Stimulated activated CD4-positive, alpha-beta T cell treated with anti-CD3 and anti-CD28 coated beads, Interleukin-2, amount 100 ng/mL, for 48 hours (primary cell): ENCODE measurements around the gene EXOC4.
"Not testable (repeated sequence)": the region's sequence is repeated elsewhere in the genome, so short reads cannot be mapped to it uniquely, and the experiment has no call there.

Source experiments
- DNase-seq, 2 donors: peaks; one replicate each; pipeline ENCODE4 v3.0.0-alpha.2; 2020

The EXOC4 gene

DNA sequence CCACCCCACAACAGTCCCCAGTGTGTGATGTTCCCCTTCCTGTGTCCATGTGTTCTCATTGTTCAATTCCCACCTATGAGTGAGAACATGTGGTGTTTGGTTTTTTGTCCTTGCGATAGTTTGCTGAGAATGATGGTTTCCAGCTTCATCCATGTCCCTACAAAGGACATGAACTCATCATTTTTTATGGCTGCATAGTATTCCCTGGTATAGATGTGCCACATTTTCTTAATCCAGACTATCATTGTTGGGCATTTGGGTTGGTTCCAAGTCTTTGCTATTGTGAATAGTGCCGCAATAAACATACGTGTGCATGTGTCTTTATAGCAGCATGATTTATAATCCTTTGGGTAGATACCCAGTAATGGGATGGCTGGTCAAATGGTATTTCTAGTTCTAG lies 26.1 kb downstream of the EXOC4 start:
- not testable (repeated sequence) for DNase-seq

DNA sequence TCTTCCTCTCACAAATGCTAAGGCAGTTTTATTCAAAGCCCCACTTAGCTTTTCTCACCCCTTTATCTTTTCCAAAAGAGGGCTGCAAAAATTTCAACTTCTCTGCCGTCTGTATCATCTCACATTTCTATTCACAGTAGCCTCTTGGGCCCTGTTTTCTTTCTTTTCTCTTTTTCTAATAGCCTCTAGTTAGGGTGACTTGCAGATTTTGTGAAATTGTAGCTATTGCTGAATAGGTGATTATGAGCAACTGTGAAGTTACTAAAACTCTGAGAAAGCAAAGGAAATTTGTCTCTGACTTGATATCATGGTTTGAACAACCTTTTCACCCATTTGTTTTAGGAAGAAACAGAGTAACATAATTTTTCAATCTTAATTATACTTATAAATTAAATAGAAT lies 29.2 kb downstream of the EXOC4 start:
- DNase-seq = no peak

- no peak for DNase-seq
Measured at GRCh38 chr7:133284092-133284491, 31.2 kb downstream of the EXOC4 start.

DNA sequence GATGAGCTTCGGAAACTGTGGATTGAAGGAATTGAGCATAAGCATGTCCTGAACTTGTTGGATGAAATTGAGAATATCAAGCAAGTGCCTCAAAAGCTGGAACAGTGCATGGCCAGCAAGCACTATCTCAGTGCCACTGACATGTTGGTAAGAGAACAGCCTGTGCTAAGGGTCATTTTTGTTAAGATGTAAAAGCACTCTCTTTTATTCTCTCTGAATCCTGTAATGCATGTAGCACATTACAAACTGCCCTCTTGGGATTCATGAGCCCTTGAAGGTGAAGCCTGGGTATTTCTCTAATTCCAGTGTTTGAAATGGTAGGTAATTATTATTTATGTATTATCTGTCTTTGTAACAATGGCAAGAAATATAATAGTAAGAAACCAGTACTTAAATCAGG lies 36.1 kb downstream of the EXOC4 start:
- DNase-seq = no peak

DNA sequence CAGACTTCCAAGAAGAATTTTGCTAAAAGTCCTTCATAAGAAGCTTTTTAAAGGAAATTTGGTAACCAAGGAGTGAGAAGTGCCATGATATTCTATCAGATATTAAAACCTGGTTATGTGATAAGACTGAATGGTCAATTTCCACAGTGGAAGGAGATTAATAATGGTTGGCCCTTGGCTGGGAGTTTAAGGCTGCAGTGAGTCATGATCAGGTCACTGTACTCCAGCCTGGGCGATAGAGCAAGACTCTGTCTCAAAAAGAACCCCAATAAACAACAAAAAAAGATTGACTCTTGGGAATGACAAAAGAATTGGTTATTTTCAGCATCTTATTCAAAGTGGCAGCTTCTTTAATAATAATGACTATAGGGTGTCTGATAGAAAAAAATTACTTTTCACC lies 37.2 kb downstream of the EXOC4 start:
- no peak for DNase-seq

DNA sequence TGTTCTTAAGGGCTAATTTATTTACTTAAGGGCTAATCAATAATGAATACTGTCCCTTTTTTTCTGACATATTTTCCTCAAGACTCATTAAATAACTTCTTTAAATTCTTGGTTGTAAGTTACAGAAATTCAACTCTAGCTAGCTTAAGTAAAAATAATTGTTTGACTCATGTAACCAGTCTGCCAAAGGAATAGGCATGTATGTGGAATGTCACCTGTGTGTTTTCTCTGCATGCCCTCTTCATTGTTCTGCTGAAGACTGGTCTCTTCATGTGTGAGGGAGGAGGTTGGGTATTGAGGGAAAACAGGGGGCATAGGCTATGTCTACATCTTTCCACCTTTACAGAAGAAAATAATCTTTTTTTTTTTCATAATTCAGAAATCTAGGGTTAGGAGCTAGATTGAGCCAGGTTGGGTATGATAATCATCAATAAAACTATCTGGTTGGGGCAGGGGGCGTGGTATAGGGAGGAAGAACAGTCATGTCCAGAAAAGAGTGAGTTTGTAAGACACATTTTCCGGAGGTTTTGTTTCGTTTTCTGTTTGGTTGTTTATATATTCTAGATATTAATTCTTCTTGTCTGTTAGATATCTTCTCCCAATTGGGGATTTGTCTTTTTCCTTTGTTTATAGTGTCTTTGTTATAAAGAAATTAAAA lies 37.9 kb downstream of the EXOC4 start:
- no peak for DNase-seq

DNA sequence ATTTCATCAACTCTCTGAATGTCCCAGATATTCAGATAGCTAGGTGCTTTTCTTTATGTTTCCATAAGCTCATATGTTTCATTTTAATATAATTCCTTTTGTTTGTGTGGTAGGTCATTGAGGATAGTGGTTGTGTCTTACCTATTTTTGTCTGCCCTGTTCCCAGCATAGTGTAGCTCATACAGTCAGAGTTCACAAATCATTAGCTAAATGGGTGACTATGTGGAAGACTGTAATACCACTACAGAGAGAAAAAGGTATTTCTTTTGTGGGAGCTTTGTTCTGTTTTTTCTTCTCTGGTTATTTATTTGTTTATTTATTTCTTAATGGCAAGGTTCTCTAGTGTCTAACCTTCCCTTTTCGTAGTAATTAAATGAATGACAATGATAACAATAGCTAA lies 39.8 kb downstream of the EXOC4 start:
- no peak for DNase-seq

- DNase-seq = no peak
Measured at GRCh38 chr7:133293384-133294160, 40.7 kb downstream of the EXOC4 start.

GRCh38 chr7:133294234-133294633 lies 41.4 kb downstream of the EXOC4 start:
- DNase-seq = no peak

DNA sequence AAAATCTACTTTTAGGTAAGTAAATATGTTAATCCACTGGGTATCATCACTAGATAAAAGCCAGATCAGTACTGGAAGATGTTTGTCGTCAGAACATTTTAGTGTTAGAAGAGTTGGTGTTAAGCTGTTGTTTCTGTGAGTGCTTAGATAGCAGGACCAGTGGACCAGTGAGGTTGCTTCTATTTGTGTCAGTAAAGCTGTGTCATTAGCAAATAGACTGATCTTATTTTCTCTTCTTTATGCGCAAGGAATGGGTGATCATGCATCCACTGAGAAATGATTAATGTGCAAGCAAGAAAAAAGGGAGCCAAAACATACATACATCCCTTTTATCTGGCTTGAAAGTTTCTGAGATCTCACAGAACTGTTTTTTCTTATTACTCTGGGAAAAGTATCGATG lies 42.6 kb downstream of the EXOC4 start:
- no peak for DNase-seq

GRCh38 chr7:133297093-133297492 lies 44.2 kb downstream of the EXOC4 start:
- DNase-seq = no peak

GRCh38 chr7:133298080-133298479 lies 45.2 kb downstream of the EXOC4 start:
- DNase-seq = no peak

- DNase-seq = no peak
Measured at GRCh38 chr7:133299676-133300075, 46.8 kb downstream of the EXOC4 start.

DNA sequence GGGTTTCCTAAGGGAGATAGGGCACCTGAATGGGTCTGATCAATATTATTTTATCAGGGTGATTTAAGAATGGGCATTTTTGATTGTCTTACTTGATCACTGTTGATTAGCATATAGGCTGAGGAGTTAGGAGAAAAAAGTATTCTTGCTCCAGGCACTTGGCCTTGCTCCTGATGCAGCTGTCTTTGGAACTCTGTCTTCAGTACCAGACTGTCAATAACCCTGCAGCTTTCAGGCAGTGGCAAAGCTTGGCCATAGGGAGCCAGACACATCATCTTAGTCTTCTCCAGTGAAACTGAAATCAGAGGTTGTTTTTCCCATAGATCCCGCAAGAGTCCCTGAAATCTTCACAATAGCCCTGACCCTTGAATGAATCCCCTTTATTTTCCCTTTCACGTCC lies 47.2 kb downstream of the EXOC4 start:
- no peak for DNase-seq

GRCh38 chr7:133300811-133301210 lies 47.9 kb downstream of the EXOC4 start:
- DNase-seq = no peak

- DNase-seq = no peak
Measured at GRCh38 chr7:133301444-133301843, 48.6 kb downstream of the EXOC4 start.

DNA sequence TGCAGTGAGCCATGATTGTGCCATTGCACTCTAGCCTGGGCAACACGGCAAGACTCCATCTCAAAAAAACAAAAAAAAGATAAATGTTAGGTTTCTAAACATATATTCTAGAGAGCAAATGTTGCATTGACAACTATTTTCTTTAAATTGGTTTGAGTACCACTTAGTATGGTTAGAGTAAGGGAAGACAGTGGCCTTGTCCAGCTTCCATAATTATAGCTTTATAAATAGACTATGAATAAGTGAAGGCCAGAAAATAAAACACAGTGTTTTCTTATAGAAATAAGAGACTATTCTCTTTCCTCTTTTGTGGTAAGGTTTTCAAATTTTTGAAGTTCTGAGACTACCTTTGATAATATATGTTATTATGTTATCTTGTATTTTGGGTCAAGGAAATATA lies 50.5 kb downstream of the EXOC4 start:
- DNase-seq = no peak

- no peak for DNase-seq
Measured at GRCh38 chr7:133303931-133304330, 51.1 kb downstream of the EXOC4 start.

- DNase-seq = no peak
Measured at GRCh38 chr7:133309333-133309732, 56.5 kb downstream of the EXOC4 start.

DNA sequence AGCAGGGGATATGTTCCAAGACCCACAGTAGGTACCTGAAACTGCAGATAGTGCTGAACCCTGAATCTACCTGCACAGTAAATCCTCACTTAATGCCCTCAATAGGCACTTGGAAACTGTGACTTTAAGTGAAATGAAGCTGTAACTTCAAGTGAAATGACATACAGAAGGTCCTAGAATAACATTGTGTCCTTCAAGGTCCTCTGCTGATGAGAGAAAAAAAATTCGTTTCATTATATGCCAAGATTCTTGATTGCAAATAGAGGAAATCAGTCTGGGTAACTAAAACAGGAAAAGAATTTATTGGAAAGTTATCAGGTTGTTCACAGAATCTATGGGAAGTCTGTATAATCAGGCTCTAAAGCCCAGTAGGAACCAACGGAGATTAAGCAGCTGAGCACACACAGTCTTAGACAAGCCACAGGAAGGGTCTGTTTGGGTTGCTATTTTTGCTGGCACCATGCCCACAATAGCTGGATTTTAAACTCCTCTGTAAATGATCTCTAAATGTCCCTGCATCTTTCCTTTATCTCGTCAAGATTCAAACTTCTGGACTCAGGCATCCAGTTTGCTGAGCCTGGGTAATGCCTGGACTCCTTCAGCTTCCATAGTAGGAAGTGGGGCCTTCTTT lies 57.5 kb downstream of the EXOC4 start:
- DNase-seq = no peak

- DNase-seq = no peak
Measured at GRCh38 chr7:133313575-133313974, 60.7 kb downstream of the EXOC4 start.

GRCh38 chr7:133314084-133314483 lies 61.2 kb downstream of the EXOC4 start:
- no peak for DNase-seq

GRCh38 chr7:133315332-133316040 lies 62.6 kb downstream of the EXOC4 start:
- DNase-seq = no peak

DNA sequence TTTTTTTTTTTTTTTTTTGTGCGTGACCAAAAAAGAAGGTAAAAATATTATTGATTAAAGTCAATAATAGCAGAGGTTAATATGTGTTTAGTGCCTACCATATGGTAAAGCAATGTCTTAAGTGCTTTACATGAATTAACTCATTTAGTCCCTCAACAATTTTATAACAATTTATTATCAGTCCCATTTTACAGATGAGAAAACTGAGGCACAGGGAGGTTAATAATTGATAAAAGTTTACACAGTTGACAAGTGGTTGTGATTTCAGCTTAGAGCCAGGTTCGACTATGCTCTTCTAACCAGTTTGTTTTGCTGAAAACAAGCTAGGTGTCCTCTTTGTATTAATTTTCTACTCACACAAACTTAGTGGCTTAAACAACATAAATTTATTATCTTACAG lies 67.0 kb downstream of the EXOC4 start:
- DNase-seq = no peak
